ENCODE results near the gene MFAP5.
"Not testable (repeated sequence)": the region's sequence is repeated elsewhere in the genome, so short reads cannot be mapped to it uniquely, and the experiment has no call there.

Gene MFAP5

GRCh38 chr12:8672381-8672780 lies 9.8 kb upstream of the MFAP5 start:
- no peak for DNase-seq

- no peak for DNase-seq
These were observed 5.8 kb upstream of the MFAP5 start for GRCh38 chr12:8668441-8668840.

GRCh38 chr12:8667270-8667669 lies 4.6 kb upstream of the MFAP5 start:
- DNase-seq: no peak

- DNase-seq: no peak
These were observed 3.1 kb upstream of the MFAP5 start for GRCh38 chr12:8665759-8666158.

GRCh38 chr12:8664228-8664913 lies 1.7 kb upstream of the MFAP5 start:
- DNase-seq: no peak

GRCh38 chr12:8661751-8662150 lies 875 bp downstream of the MFAP5 start:
- no peak for DNase-seq

GRCh38 chr12:8661016-8661415 lies 1.6 kb downstream of the MFAP5 start:
- no peak for DNase-seq

- DNase-seq: no peak
These were observed 4.3 kb downstream of the MFAP5 start for GRCh38 chr12:8658346-8658745.

GRCh38 chr12:8655421-8655820 lies 7.2 kb downstream of the MFAP5 start:
- no peak for DNase-seq

- no peak for DNase-seq
These were observed 13.9 kb downstream of the MFAP5 start for GRCh38 chr12:8648576-8649205.

GRCh38 chr12:8647968-8648367 lies 14.7 kb downstream of the MFAP5 start:
- no peak for DNase-seq

GRCh38 chr12:8644345-8645248 lies 18.0 kb downstream of the MFAP5 start:
- no peak for DNase-seq

- DNase-seq: no peak
These were observed 19.9 kb downstream of the MFAP5 start for GRCh38 chr12:8642775-8643174.

GRCh38 chr12:8639936-8640335 lies 22.7 kb downstream of the MFAP5 start:
- DNase-seq: no peak

GRCh38 chr12:8638951-8639350 lies 23.7 kb downstream of the MFAP5 start:
- DNase-seq: no peak

- DNase-seq: no peak
These were observed 25.0 kb downstream of the MFAP5 start for GRCh38 chr12:8637666-8638065.

GRCh38 chr12:8637244-8637643 lies 25.4 kb downstream of the MFAP5 start:
- no peak for DNase-seq

- no peak for DNase-seq
These were observed 26.0 kb downstream of the MFAP5 start for GRCh38 chr12:8636581-8636980.

GRCh38 chr12:8636007-8636346 lies 26.6 kb downstream of the MFAP5 start:
- DNase-seq: not testable (repeated sequence)

- DNase-seq: not testable (repeated sequence)
These were observed 27.2 kb downstream of the MFAP5 start for GRCh38 chr12:8635342-8636006.

GRCh38 chr12:8630131-8630530 lies 32.5 kb downstream of the MFAP5 start:
- no peak for DNase-seq

- DNase-seq: no peak
These were observed 33.1 kb downstream of the MFAP5 start for GRCh38 chr12:8629486-8630033.

- no peak for DNase-seq
These were observed 33.9 kb downstream of the MFAP5 start for GRCh38 chr12:8628731-8629130.

Measured in eye (tissue), 1 donor.